ENCODE measurements around the gene PCMT1. TPM values are rescaled to one million over a fixed set of nuclear protein-coding genes. Genes with fewer than 3 reads are reported as not detected.

PCMT1 gene
- total RNA-seq, 1 experiment from 2014 or later, result 90.7 TPM

DNA sequence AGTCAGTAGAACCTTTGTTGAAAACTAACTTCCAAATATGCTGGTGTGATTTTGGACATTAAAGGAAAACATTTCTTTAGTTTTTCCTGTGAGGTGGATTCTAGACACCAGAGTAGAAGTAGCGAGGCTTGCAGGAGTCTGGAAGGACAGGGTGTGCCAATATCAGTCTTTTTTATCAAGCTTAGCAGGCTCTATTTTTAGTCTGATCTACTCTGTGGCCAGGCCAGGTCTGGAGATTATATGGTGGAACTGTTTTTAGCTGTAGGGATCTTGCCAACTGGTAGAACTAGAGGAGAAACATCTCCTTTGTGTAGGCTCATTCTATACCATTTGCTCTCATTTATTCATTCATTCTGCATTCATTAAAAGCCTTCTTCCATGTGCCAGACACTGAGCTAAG, 72.0 kb downstream of the PCMT1 start (continued):
- TF ChIP-seq, protein P1, sequence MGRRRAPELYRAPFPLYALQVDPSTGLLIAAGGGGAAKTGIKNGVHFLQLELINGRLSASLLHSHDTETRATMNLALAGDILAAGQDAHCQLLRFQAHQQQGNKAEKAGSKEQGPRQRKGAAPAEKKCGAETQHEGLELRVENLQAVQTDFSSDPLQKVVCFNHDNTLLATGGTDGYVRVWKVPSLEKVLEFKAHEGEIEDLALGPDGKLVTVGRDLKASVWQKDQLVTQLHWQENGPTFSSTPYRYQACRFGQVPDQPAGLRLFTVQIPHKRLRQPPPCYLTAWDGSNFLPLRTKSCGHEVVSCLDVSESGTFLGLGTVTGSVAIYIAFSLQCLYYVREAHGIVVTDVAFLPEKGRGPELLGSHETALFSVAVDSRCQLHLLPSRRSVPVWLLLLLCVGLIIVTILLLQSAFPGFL (CRISPR knock-in tag; IDR thresholded peaks at IDR 0.05; ENCODE audit: borderline replicate concordance), result no peak

GRCh38 chr6:149823013-149823412, 73.5 kb downstream of the PCMT1 start:
- TF ChIP-seq KAT7 (CRISPR knock-in tag; IDR thresholded peaks at IDR 0.05; ENCODE audit: borderline replicate concordance) (no peak), NFE2L1 (CRISPR knock-in tag; IDR thresholded peaks at IDR 0.05) (no peak), JUN (CRISPR knock-in tag; IDR thresholded peaks at IDR 0.05) (no peak), PRRX2 (CRISPR knock-in tag; IDR thresholded peaks at IDR 0.05) (no peak), STAT6 (CRISPR knock-in tag; conservative IDR thresholded peaks at IDR 0.05; ENCODE audit: low read depth) (no peak), ZNF263 (CRISPR knock-in tag; IDR thresholded peaks at IDR 0.05; ENCODE audit: low read depth) (no peak), ZBTB21 (CRISPR knock-in tag; IDR thresholded peaks at IDR 0.05; ENCODE audit: borderline replicate concordance) (no peak), FOXP4 (CRISPR knock-in tag; IDR thresholded peaks at IDR 0.05) (no peak), ESRRA (CRISPR knock-in tag; IDR thresholded peaks at IDR 0.05; ENCODE audit: borderline replicate concordance) (no peak), MXD4 (CRISPR knock-in tag; IDR thresholded peaks at IDR 0.05; ENCODE audit: borderline replicate concordance) (no peak), FOXP1 (CRISPR knock-in tag; IDR thresholded peaks at IDR 0.05; ENCODE audit: borderline replicate concordance) (no peak), TCF7 (CRISPR knock-in tag; IDR thresholded peaks at IDR 0.05; ENCODE audit: low read depth) (no peak), GABPB1 (CRISPR knock-in tag; IDR thresholded peaks at IDR 0.05) (no peak)
- TF ChIP-seq, protein P2, sequence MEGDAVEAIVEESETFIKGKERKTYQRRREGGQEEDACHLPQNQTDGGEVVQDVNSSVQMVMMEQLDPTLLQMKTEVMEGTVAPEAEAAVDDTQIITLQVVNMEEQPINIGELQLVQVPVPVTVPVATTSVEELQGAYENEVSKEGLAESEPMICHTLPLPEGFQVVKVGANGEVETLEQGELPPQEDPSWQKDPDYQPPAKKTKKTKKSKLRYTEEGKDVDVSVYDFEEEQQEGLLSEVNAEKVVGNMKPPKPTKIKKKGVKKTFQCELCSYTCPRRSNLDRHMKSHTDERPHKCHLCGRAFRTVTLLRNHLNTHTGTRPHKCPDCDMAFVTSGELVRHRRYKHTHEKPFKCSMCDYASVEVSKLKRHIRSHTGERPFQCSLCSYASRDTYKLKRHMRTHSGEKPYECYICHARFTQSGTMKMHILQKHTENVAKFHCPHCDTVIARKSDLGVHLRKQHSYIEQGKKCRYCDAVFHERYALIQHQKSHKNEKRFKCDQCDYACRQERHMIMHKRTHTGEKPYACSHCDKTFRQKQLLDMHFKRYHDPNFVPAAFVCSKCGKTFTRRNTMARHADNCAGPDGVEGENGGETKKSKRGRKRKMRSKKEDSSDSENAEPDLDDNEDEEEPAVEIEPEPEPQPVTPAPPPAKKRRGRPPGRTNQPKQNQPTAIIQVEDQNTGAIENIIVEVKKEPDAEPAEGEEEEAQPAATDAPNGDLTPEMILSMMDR (IDR thresholded peaks at IDR 0.05), result no peak
- TF ChIP-seq, protein P3, sequence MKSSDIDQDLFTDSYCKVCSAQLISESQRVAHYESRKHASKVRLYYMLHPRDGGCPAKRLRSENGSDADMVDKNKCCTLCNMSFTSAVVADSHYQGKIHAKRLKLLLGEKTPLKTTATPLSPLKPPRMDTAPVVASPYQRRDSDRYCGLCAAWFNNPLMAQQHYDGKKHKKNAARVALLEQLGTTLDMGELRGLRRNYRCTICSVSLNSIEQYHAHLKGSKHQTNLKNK (CRISPR knock-in tag; IDR thresholded peaks at IDR 0.05), result no peak
- DNase-seq (ENCODE audit: low spot score) (no peak), ATAC-seq (no peak)
- Mint-ChIP-seq H3K36me3 (no peaks in the 10 kb centered on the region), H3K9me3 (no peaks in the 10 kb centered on the region), H3K27me3 (ENCODE audit: low read depth) (no peaks in the 10 kb centered on the region), H3K27ac (no peak overlapping the region), H3K4me1 (no peaks in the 10 kb centered on the region), H3K4me3 (no peak overlapping the region)
- ChIA-PET POLR2A (no interaction called here), CTCF (interaction anchor here (1.2 to 1.3 kb wide), 2 partner anchors 11 to 104 kb away, joined by 3 to 5 read pairs; no protein-coding TSS in a partner anchor)

- H3K9me3 Mint-ChIP-seq, result no peaks in the 10 kb centered on the region
- ATAC-seq (no peak), DNase-seq (ENCODE audit: low spot score) (no peak)
- ChIA-PET POLR2A (no interaction called here), CTCF (interaction anchor here (1.1 to 1.4 kb wide), 2 partner anchors 15 to 99 kb away, joined by 3 to 4 read pairs; no protein-coding TSS in a partner anchor)
- no peaks in the 10 kb centered on the region for H3K36me3 Mint-ChIP-seq
- no peaks in the 10 kb centered on the region for H3K4me1 Mint-ChIP-seq
- no peak overlapping the region for H3K4me3 Mint-ChIP-seq
- no peak overlapping the region for H3K27ac Mint-ChIP-seq
- no peaks in the 10 kb centered on the region for H3K27me3 Mint-ChIP-seq (ENCODE audit: low read depth)
- TF ChIP-seq IRF1 (CRISPR knock-in tag; IDR thresholded peaks at IDR 0.05) (no peak), STAT6 (CRISPR knock-in tag; conservative IDR thresholded peaks at IDR 0.05; ENCODE audit: low read depth) (no peak), KAT7 (CRISPR knock-in tag; IDR thresholded peaks at IDR 0.05; ENCODE audit: borderline replicate concordance) (no peak)
These were observed 75.8 kb downstream of the PCMT1 start for GRCh38 chr6:149825292-149825691.

Measured in WTC11 (cell line).